ENCODE data around the gene MIEF1.
A peak's percentile ranks its signal among the peaks of the same experiment; 100 is the strongest.
"Not testable (repeated sequence)": the region's sequence is repeated elsewhere in the genome, so short reads cannot be mapped to it uniquely, and the experiment has no call there.

MIEF1 gene

DNA sequence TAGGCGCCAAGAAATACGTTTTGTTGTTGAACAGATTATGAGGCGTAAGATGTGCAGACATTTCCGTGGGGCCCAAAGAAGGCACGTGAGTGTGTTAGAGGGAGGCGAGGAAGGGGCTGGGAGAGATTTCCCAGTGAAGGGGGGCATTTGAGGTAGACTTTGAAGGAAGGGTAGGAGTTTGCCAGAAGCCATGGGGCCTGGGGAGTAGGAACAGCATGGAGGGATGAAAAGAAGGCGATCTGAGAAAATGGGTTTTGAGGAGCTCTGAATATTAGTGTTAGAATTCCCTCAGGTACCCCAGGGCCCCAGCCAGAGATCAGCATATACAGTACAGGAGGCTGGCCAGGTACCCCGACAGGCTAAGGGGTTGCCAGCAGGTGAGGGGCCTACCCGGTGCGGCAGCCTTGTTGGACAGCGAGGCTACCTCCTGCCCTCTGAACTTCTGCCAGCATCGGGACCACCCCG, 414 bp upstream of the MIEF1 start:
- Histone ChIP-seq H3K4me2 (ENCODE audit: low read length) (peak overlapping the region; percentile 73), H3K27me3 (ENCODE audit: control insufficient read depth, insufficient read depth, low read length) (no peaks in the 10 kb centered on the region), H3K9ac (no peak overlapping the region), H3K27ac (peak overlapping the region; percentile 82), H3K79me2 (peaks cover 29% of the 10 kb centered on the region), H2AFZ (peak overlapping the region; percentile 68), H3K36me3 (ENCODE audit: control insufficient read depth, insufficient read depth, low read length) (no peaks in the 10 kb centered on the region), H3K4me1 (peaks cover 17% of the 10 kb centered on the region), H3K9me3 (ENCODE audit: control insufficient read depth, low read length) (no peaks in the 10 kb centered on the region), H3K4me3 (ENCODE audit: low read depth, low read length) (peak overlapping the region; percentile 79)
- TF ChIP-seq, protein P1, sequence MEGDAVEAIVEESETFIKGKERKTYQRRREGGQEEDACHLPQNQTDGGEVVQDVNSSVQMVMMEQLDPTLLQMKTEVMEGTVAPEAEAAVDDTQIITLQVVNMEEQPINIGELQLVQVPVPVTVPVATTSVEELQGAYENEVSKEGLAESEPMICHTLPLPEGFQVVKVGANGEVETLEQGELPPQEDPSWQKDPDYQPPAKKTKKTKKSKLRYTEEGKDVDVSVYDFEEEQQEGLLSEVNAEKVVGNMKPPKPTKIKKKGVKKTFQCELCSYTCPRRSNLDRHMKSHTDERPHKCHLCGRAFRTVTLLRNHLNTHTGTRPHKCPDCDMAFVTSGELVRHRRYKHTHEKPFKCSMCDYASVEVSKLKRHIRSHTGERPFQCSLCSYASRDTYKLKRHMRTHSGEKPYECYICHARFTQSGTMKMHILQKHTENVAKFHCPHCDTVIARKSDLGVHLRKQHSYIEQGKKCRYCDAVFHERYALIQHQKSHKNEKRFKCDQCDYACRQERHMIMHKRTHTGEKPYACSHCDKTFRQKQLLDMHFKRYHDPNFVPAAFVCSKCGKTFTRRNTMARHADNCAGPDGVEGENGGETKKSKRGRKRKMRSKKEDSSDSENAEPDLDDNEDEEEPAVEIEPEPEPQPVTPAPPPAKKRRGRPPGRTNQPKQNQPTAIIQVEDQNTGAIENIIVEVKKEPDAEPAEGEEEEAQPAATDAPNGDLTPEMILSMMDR (IDR thresholded peaks at IDR 0.05) = no peak

DNA sequence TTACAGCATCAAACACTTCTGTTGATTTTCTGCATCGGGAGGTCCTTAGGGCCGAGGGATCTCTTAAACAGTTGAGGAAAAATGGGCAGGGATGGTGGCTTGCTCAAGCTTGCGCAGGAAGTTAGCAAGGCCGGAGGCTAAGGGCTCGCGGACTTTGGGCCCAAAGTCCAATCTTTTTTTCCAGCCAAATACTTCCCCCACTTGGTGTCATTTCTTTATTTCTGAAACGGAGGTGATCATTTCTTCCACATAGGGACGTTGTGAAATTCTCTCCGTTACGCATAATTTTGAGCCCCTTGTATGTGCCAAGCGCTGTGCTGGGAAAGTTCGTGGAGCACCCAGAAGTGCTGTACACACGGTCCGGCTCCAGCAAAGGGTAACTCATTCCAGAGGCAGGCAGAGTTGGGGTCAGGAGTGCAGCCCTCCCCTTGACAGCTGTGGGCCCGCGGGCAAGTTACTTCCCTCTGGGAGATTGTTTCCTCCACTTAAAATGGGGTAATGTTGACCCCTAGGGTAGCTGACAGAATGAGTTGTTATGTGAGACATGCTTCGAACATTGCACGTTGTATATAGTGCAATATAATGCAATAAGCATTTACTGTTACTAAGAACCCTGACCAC, 809 bp downstream of the MIEF1 start:
- H3K4me2 ChIP-seq (ENCODE audit: low read length) = peak overlapping the region; percentile 73
- H3K4me3 ChIP-seq (ENCODE audit: low read depth, low read length) = peak overlapping the region; percentile 79
- TF ChIP-seq, protein P1 (IDR thresholded peaks at IDR 0.05) = no peak
- H3K27ac ChIP-seq = peak overlapping the region; percentile 82
- H3K4me1 ChIP-seq = peaks cover 17% of the 10 kb centered on the region
- H3K9me3 ChIP-seq (ENCODE audit: control insufficient read depth, low read length) = no peaks in the 10 kb centered on the region
- no peaks in the 10 kb centered on the region for H3K27me3 ChIP-seq (ENCODE audit: control insufficient read depth, insufficient read depth, low read length)
- H2AFZ ChIP-seq = peak overlapping the region; percentile 68
- H3K79me2 ChIP-seq = peaks cover 32% of the 10 kb centered on the region
- H3K9ac ChIP-seq = no peak overlapping the region
- no peaks in the 10 kb centered on the region for H3K36me3 ChIP-seq (ENCODE audit: control insufficient read depth, insufficient read depth, low read length)

DNA sequence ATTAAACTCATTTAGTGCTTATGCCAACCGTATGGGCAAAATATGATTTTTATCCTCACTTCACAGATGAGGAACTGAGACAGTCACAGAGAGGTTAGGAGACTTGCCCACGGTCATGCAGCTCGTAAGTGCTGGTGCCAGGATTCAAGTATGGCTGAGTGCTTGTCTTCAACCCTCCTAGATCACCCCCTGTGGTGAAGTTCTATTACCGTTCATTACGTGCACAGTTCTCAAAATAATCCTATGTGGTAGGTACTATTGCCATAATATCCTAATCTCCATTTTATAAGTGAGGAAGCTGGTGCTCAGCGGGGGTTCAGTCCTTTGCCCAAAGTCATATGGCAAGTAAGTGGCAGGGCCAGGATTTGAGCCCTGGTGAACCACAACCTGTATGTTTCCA, 1.5 kb downstream of the MIEF1 start:
- H3K27me3 ChIP-seq (ENCODE audit: control insufficient read depth, insufficient read depth, low read length) = no peaks in the 10 kb centered on the region

DNA sequence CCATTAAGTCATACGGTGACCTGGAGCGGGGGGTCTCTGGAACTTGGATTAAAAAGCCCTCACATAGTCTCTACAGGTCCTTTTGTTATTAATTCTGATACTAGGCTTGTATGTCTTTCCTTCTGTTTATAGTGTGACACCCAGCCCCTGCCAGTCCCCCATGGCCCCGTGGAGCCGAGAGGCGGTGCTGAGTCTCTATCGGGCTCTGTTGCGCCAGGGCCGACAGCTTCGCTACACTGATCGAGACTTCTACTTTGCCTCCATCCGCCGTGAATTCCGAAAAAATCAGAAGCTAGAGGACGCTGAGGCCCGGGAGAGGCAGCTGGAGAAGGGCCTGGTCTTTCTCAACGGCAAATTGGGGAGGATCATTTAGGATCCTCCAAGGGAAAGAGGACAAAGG, 2.0 kb downstream of the MIEF1 start:
- Histone ChIP-seq H3K4me3 (ENCODE audit: low read depth, low read length) (no peak overlapping the region), H3K36me3 (ENCODE audit: control insufficient read depth, insufficient read depth, low read length) (no peaks in the 10 kb centered on the region), H3K4me2 (ENCODE audit: low read length) (no peak overlapping the region), H3K79me2 (peaks cover 36% of the 10 kb centered on the region), H3K9ac (no peak overlapping the region), H3K27me3 (ENCODE audit: control insufficient read depth, insufficient read depth, low read length) (no peaks in the 10 kb centered on the region), H2AFZ (no peak overlapping the region), H3K27ac (no peak overlapping the region), H3K9me3 (ENCODE audit: control insufficient read depth, low read length) (no peaks in the 10 kb centered on the region), H3K4me1 (peaks cover 17% of the 10 kb centered on the region)
- TF ChIP-seq, protein P1 (IDR thresholded peaks at IDR 0.05) = no peak

More for the DNA sequence above, 1.5 kb downstream of the MIEF1 start:
- Histone ChIP-seq H3K36me3 (ENCODE audit: control insufficient read depth, insufficient read depth, low read length) (no peaks in the 10 kb centered on the region), H3K9me3 (ENCODE audit: control insufficient read depth, low read length) (no peaks in the 10 kb centered on the region), H3K4me1 (peaks cover 17% of the 10 kb centered on the region), H3K79me2 (peaks cover 36% of the 10 kb centered on the region), H3K27ac (no peak overlapping the region), H2AFZ (no peak overlapping the region), H3K4me2 (ENCODE audit: low read length) (peak overlapping the region; percentile 73), H3K4me3 (ENCODE audit: low read depth, low read length) (no peak overlapping the region), H3K9ac (no peak overlapping the region)
- TF ChIP-seq, protein P1 (IDR thresholded peaks at IDR 0.05) = no peak

DNA sequence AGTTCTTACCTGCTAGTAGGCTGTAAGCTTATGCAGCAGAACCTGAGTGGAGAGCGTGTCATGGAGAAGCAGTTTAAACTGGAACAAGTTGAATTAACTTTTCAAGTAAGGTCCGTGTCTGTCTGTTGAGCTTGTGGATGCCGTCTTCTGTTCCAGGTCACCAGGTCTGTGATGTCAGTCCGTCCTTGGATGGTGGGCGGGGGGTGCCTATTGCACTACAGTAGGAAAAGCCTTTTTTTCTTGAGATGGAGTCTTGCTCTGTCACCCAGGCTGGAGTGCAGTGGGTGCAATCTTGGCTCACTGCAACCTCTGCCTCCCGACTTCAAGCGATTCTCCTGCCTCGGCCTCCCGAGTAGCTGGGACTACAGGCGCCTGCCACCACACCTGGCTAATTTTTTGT, 4.9 kb downstream of the MIEF1 start:
- not testable (repeated sequence) for H3K4me3 ChIP-seq (ENCODE audit: low read depth, low read length); H3K27me3 ChIP-seq (ENCODE audit: control insufficient read depth, insufficient read depth, low read length); H3K4me1 ChIP-seq; H3K27ac ChIP-seq; H3K4me2 ChIP-seq (ENCODE audit: low read length); H2AFZ ChIP-seq; H3K36me3 ChIP-seq (ENCODE audit: control insufficient read depth, insufficient read depth, low read length); H3K9me3 ChIP-seq (ENCODE audit: control insufficient read depth, low read length); H3K9ac ChIP-seq
- H3K79me2 ChIP-seq = peaks cover 36% of the 10 kb centered on the region

Data from parathyroid adenoma (tissue), 2 donors.